ENCODE data around the gene EML2. TPM values are rescaled to one million over a fixed set of nuclear protein-coding genes. Genes with fewer than 3 reads are reported as not detected.

EML2 gene
- polyA plus RNA-seq, 3 donors: 17.1 to 20.6 (median 17.2) TPM

Other genes with a start within 250 kb of the EML2 start
- 1 to 10 TPM; 6.2 to 8.9 (median 6.5) TPM for gene PPP1R13L, start 234.3 kb downstream of the EML2 start, polyA plus RNA-seq (ENCODE audit: insufficient read length in 3 of 3)
- 1 to 10 TPM; 2.8 to 3.6 (median 3.1) TPM for gene POLR1G, start 232.8 kb downstream of the EML2 start, polyA plus RNA-seq (ENCODE audit: insufficient read length in 3 of 3)
- gene ERCC1, start 215.5 kb downstream of the EML2 start, polyA plus RNA-seq (ENCODE audit: insufficient read length in 3 of 3): 10 to 100 TPM; 62.5 to 68.7 (median 68.7) TPM
- gene FOSB, start 171.4 kb downstream of the EML2 start, polyA plus RNA-seq (ENCODE audit: insufficient read length in 3 of 3): 10 to 100 TPM; 14.3 to 88.2 (median 22.1) TPM
- gene RTN2, start 142.3 kb downstream of the EML2 start, polyA plus RNA-seq (ENCODE audit: insufficient read length in 3 of 3): 10 to 100 TPM in 1 of 3 donors, 1 to 10 TPM in 2; 7.6 to 11.1 (median 9.0) TPM
- under 1 TPM in 2 of 3 donors, not detected in 1; 0.17 to 0.24 TPM for gene PPM1N, start 141.0 kb downstream of the EML2 start, polyA plus RNA-seq (ENCODE audit: insufficient read length in 3 of 3)
- 10 to 100 TPM; 45.6 to 49.3 (median 48.8) TPM for gene VASP, start 131.9 kb downstream of the EML2 start, polyA plus RNA-seq (ENCODE audit: insufficient read length in 3 of 3)
- 10 to 100 TPM in 2 of 3 donors, 1 to 10 TPM in 1; 9.7 to 12.0 (median 10.5) TPM for gene OPA3, start 54.6 kb downstream of the EML2 start, polyA plus RNA-seq (ENCODE audit: insufficient read length in 3 of 3)
- 1 to 10 TPM; 4.7 to 5.5 (median 4.9) TPM for gene GPR4, start 37.2 kb downstream of the EML2 start, polyA plus RNA-seq (ENCODE audit: insufficient read length in 3 of 3)
- gene GIPR, start 28.8 kb upstream of the EML2 start, polyA plus RNA-seq (ENCODE audit: insufficient read length in 3 of 3): under 1 TPM; 0.28 to 0.47 (median 0.43) TPM
- 100 to 1,000 TPM; 326 to 373 (median 358) TPM for gene SNRPD2, start 52.6 kb upstream of the EML2 start, polyA plus RNA-seq (ENCODE audit: insufficient read length in 3 of 3)
- gene QPCTL, start 53.3 kb upstream of the EML2 start, polyA plus RNA-seq (ENCODE audit: insufficient read length in 3 of 3): 1 to 10 TPM; 7.1 to 7.6 (median 7.5) TPM
- gene FBXO46, start 91.5 kb upstream of the EML2 start, polyA plus RNA-seq (ENCODE audit: insufficient read length in 3 of 3): 10 to 100 TPM in 2 of 3 donors, 1 to 10 TPM in 1; 9.6 to 11.8 (median 11.7) TPM
- gene MEIOSIN, start 94.0 kb upstream of the EML2 start, polyA plus RNA-seq (ENCODE audit: insufficient read length in 3 of 3): not detected
- 10 to 100 TPM; 12.1 to 14.4 (median 12.8) TPM for gene SIX5, start 129.9 kb upstream of the EML2 start, polyA plus RNA-seq (ENCODE audit: insufficient read length in 3 of 3)
- 10 to 100 TPM; 31.5 to 37.5 (median 35.4) TPM for gene DMPK, start 143.1 kb upstream of the EML2 start, polyA plus RNA-seq (ENCODE audit: insufficient read length in 3 of 3)
- 10 to 100 TPM; 21.6 to 25.8 (median 23.8) TPM for gene DMWD, start 153.4 kb upstream of the EML2 start, polyA plus RNA-seq (ENCODE audit: insufficient read length in 3 of 3)
- not detected for gene RSPH6A, start 175.9 kb upstream of the EML2 start, polyA plus RNA-seq (ENCODE audit: insufficient read length in 3 of 3)
- gene SYMPK, start 223.8 kb upstream of the EML2 start, polyA plus RNA-seq (ENCODE audit: insufficient read length in 3 of 3): 10 to 100 TPM; 53.8 to 64.9 (median 54.5) TPM
- gene FOXA3, start 224.9 kb upstream of the EML2 start, polyA plus RNA-seq (ENCODE audit: insufficient read length in 3 of 3): under 1 TPM; 0.30 to 0.39 (median 0.36) TPM
- gene IRF2BP1, start 246.7 kb upstream of the EML2 start, polyA plus RNA-seq (ENCODE audit: insufficient read length in 3 of 3): 10 to 100 TPM; 14.0 to 18.6 (median 15.8) TPM